Endodermal cell (in vitro differentiated cells): ENCODE measurements around the gene MYH13. TPM values are rescaled to one million over a fixed set of nuclear protein-coding genes. Genes with fewer than 3 reads are reported as not detected.

ENCODE experiments used
- DNase-seq: peaks from one replicate; pipeline ENCODE4 v3.0.0-alpha.2; 2017
- H3K27ac ChIP-seq: 2 replicates; pipeline ENCODE4 v1.5.1; 2013; ENCODE audit warnings: mild to moderate bottlenecking, low read depth, low read length, moderate library complexity
- H3K27me3 ChIP-seq: 2 replicates; pipeline ENCODE4 v1.6.1; 2013; ENCODE audit warnings: mild to moderate bottlenecking, low read length, moderate library complexity; ENCODE audit not compliant: insufficient read depth, control insufficient read depth, poor library complexity, severe bottlenecking
- H3K36me3 ChIP-seq: 2 replicates; pipeline ENCODE4 v1.7.0; 2013; ENCODE audit warnings: mild to moderate bottlenecking, low read length, moderate library complexity; ENCODE audit not compliant: control insufficient read depth, insufficient read depth
- H3K4me1 ChIP-seq: one replicate; pipeline ENCODE4 v1.7.0; 2013; ENCODE audit warnings: low read length; ENCODE audit not compliant: control insufficient read depth, insufficient read depth
- H3K4me3 ChIP-seq: 2 replicates; pipeline ENCODE4 v1.5.1; 2013; ENCODE audit warnings: mild to moderate bottlenecking, low read length, moderate library complexity
- H3K9ac ChIP-seq: 2 replicates; pipeline ENCODE4 v1.6.1; 2013; ENCODE audit warnings: mild to moderate bottlenecking, low read length, moderate library complexity; ENCODE audit not compliant: poor library complexity, severe bottlenecking; ENCODE audit errors: extremely low read depth
- H3K9me3 ChIP-seq: 2 replicates; pipeline ENCODE4 v1.6.1; 2013; ENCODE audit warnings: mild to moderate bottlenecking, low read length, moderate library complexity; ENCODE audit not compliant: control insufficient read depth
- H3K27ac Mint-ChIP-seq: 2 replicates; pipeline ENCODE4 v1.8.0; 2020; ENCODE audit warnings: mixed read lengths
- H3K27me3 Mint-ChIP-seq: 2 replicates; pipeline ENCODE4 v1.8.0; 2021; ENCODE audit warnings: mild to moderate bottlenecking, mixed read lengths; ENCODE audit not compliant: insufficient read depth
- H3K36me3 Mint-ChIP-seq: 2 replicates; pipeline ENCODE4 v1.8.0; 2020; ENCODE audit warnings: low read depth, mixed read lengths
- H3K4me1 Mint-ChIP-seq: 2 replicates; pipeline ENCODE4 v1.8.0; 2020; ENCODE audit warnings: mixed read lengths
- H3K4me3 Mint-ChIP-seq: 2 replicates; pipeline ENCODE4 v1.8.0; 2020; ENCODE audit warnings: mild to moderate bottlenecking, moderate library complexity, mixed read lengths
- H3K9me3 Mint-ChIP-seq: 2 replicates; pipeline ENCODE4 v1.8.0; 2020; ENCODE audit warnings: mild to moderate bottlenecking, mixed read lengths
- WGBS, 2 experiments: methylation state at CpG; one replicate each; pipeline versions ENCODE4 v1.1.5 to v1.1.7; 2013; ENCODE audit warnings: missing lambda C conversion rate in 2 of 2, mixed read lengths in 1 of 2; ENCODE audit not compliant: insufficient coverage in 1 of 2, insufficient read length in 1 of 2; 5-methylcytosine and 5-hydroxymethylcytosine counted together
- total RNA-seq, 2 donors: library from RNA; stranded (reverse); fragmentation: NEBNext Ultra II Directional in 1 of 2; extraction: Animal tissue kit (Norgen Biotek cat#: 25700) in 1 of 2; gene quantifications; 2 replicates in 1 of 2; 3 replicates in 1 of 2; pipeline ENCODE4 v1.2.1, GENCODE V29; 2021
- TF ChIP-seq, protein P1 (sequence below): fragments of 200-600 bp; sonication (generic); conservative IDR thresholded peaks from 2 replicates; pipeline ENCODE4 v1.5.0; 2021; ENCODE audit warnings: antibody characterized with exemption, mild to moderate bottlenecking

The MYH13 gene
- total RNA-seq, 2 donors from 2014 or later, result not detected

DNA sequence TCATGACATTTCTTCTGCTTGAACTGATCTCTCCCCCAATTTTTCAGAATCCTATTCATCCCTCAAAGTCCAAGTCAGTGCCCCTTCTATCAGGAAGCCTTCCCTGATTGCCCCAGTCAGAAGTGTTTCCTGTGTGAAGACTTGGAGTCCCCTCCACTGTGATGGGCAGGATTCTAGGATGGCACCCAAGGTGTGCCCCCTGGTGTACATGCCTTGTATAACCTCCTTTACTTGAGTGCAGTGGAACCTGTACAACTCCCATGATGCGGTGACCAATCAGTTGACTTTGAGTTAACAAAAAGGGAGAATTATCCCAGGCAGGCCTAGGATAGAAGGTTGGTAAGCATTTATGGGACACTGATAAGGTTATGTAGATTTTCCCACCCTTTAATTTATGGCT, 23.4 kb downstream of the MYH13 start:
- no peak overlapping the region for H3K4me3 ChIP-seq
- H3K27ac Mint-ChIP-seq, result no peak overlapping the region

DNA sequence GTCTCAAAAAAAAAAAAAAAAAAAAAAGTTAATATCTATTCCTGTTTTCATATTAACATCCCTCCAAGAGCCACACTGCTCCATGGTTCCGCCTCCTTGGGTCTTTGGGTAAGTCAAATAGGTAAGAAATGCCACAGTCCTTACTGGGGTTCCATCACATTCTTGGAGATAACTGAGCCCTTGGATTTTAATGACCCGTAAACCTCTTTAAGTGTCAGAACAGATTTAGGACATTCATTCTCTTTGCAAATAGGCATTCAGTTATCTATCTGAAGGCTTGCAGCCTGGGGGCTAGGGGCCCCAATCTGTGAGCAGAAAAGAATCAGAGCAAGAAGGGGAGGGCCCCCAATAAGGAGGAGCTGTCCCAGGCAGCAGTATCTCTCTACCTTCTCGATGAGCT, 28.0 kb downstream of the MYH13 start:
- no peak for DNase-seq
- H3K9ac ChIP-seq, result no peak overlapping the region
- TF ChIP-seq, protein P1, sequence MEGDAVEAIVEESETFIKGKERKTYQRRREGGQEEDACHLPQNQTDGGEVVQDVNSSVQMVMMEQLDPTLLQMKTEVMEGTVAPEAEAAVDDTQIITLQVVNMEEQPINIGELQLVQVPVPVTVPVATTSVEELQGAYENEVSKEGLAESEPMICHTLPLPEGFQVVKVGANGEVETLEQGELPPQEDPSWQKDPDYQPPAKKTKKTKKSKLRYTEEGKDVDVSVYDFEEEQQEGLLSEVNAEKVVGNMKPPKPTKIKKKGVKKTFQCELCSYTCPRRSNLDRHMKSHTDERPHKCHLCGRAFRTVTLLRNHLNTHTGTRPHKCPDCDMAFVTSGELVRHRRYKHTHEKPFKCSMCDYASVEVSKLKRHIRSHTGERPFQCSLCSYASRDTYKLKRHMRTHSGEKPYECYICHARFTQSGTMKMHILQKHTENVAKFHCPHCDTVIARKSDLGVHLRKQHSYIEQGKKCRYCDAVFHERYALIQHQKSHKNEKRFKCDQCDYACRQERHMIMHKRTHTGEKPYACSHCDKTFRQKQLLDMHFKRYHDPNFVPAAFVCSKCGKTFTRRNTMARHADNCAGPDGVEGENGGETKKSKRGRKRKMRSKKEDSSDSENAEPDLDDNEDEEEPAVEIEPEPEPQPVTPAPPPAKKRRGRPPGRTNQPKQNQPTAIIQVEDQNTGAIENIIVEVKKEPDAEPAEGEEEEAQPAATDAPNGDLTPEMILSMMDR, result no peak
- Mint-ChIP-seq H3K27me3 (no peaks in the 10 kb centered on the region), H3K4me1 (no peaks in the 10 kb centered on the region), H3K4me3 (no peak overlapping the region), H3K9me3 (no peaks in the 10 kb centered on the region), H3K27ac (no peak overlapping the region), H3K36me3 (no peaks in the 10 kb centered on the region)
- WGBS, 2 experiments, result 90 to 94% methylated on average over 2 to 3 of the region's 3 CpGs
- H3K27me3 ChIP-seq, result no peaks in the 10 kb centered on the region
- H3K4me1 ChIP-seq, result no peaks in the 10 kb centered on the region
- no peak overlapping the region for H3K27ac ChIP-seq
- H3K36me3 ChIP-seq, result no peaks in the 10 kb centered on the region
- H3K9me3 ChIP-seq, result no peaks in the 10 kb centered on the region
- no peak overlapping the region for H3K4me3 ChIP-seq

More for the DNA sequence above, 23.4 kb downstream of the MYH13 start:
- no peaks in the 10 kb centered on the region for H3K36me3 ChIP-seq
- Mint-ChIP-seq H3K27me3 (no peaks in the 10 kb centered on the region), H3K36me3 (no peaks in the 10 kb centered on the region), H3K9me3 (no peaks in the 10 kb centered on the region), H3K4me3 (no peak overlapping the region), H3K4me1 (no peaks in the 10 kb centered on the region)
- TF ChIP-seq, protein P1, result peak; percentile 67
- H3K9me3 ChIP-seq, result no peaks in the 10 kb centered on the region
- WGBS, 2 experiments, result 94 to 100% methylated on average over 1 of the region's 1 CpG
- no peak overlapping the region for H3K9ac ChIP-seq
- H3K27me3 ChIP-seq, result no peaks in the 10 kb centered on the region
- H3K4me1 ChIP-seq, result no peaks in the 10 kb centered on the region
- H3K27ac ChIP-seq, result no peak overlapping the region
- DNase-seq, result peak; percentile 84

DNA sequence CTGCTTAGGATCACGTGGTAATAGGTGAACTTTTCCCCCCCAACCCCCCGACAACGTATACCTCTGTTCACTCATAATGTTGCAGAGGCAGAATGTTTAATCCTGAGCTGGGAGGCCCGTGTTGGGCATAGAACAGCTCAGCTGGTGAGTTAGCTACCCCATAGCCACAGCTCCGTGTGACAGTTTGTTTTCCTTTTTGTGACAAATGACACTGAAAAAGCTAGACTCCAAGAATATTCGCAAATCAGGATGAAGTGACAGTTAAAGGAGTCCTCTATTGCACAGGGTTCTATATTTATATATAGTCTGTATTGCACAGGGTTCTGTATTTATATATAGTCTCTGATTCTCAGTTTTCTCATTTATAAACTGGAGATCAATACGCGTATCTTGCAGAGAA, 33.8 kb downstream of the MYH13 start:
- no peak overlapping the region for H3K27ac ChIP-seq
- Mint-ChIP-seq H3K4me3 (no peak overlapping the region), H3K27ac (no peak overlapping the region), H3K4me1 (no peaks in the 10 kb centered on the region), H3K27me3 (no peaks in the 10 kb centered on the region), H3K9me3 (no peaks in the 10 kb centered on the region), H3K36me3 (no peaks in the 10 kb centered on the region)
- no peak overlapping the region for H3K9ac ChIP-seq
- H3K4me1 ChIP-seq, result no peaks in the 10 kb centered on the region
- H3K9me3 ChIP-seq, result no peaks in the 10 kb centered on the region
- WGBS, 2 experiments, result 96 to 97% methylated on average over 3 to 8 of the region's 8 CpGs
- no peak overlapping the region for H3K4me3 ChIP-seq
- no peaks in the 10 kb centered on the region for H3K27me3 ChIP-seq
- TF ChIP-seq, protein P1, result no peak
- no peaks in the 10 kb centered on the region for H3K36me3 ChIP-seq
- no peak for DNase-seq
